DOHH2 (cell line): Measurements from ENCODE around the gene FXYD4.
"Not testable (repeated sequence)": the region's sequence is repeated elsewhere in the genome, so short reads cannot be mapped to it uniquely, and the experiment has no call there.

ENCODE experiments used
- H3F3A ChIP-seq: fragments of 200-600 bp; sonication (generic), shearing (Covaris generic); 2 replicates; pipeline ENCODE4 v1.6.0; 2016; ENCODE audit warnings: antibody characterized with exemption, mild to moderate bottlenecking; ENCODE audit not compliant: control insufficient read depth, insufficient read depth
- H3K27ac ChIP-seq: fragments of 200-600 bp; sonication (generic); 2 replicates; pipeline ENCODE4 v1.5.1; 2014; ENCODE audit warnings: low read depth, mild to moderate bottlenecking, low read length, moderate library complexity
- H3K27me3 ChIP-seq: fragments of 200-600 bp; sonication (generic); 2 replicates; pipeline ENCODE4 v1.6.1; 2014; ENCODE audit warnings: mild to moderate bottlenecking, low read length, mixed read lengths; ENCODE audit not compliant: control insufficient read depth
- H3K36me3 ChIP-seq: fragments of 200-600 bp; sonication (generic); 2 replicates; pipeline ENCODE4 v1.6.1; 2014; ENCODE audit warnings: mild to moderate bottlenecking, low read length, moderate library complexity, mixed read lengths; ENCODE audit not compliant: control insufficient read depth
- H3K4me1 ChIP-seq: fragments of 200-600 bp; sonication (generic); 2 replicates; pipeline ENCODE4 v1.6.1; 2014; ENCODE audit warnings: mild to moderate bottlenecking, low read length, mixed read lengths; ENCODE audit not compliant: control insufficient read depth
- H3K4me2 ChIP-seq: fragments of 200-600 bp; sonication (generic); 2 replicates; pipeline ENCODE4 v1.6.0; 2014; ENCODE audit warnings: mild to moderate bottlenecking, low read length, moderate library complexity
- H3K4me3 ChIP-seq: fragments of 200-600 bp; sonication (generic); 2 replicates; pipeline ENCODE4 v1.5.1; 2014; ENCODE audit warnings: mild to moderate bottlenecking, low read length, mixed read lengths
- H3K79me2 ChIP-seq: fragments of 200-600 bp; sonication (generic); 2 replicates; pipeline ENCODE4 v1.6.1; 2014; ENCODE audit warnings: mild to moderate bottlenecking, low read length, mixed read lengths; ENCODE audit not compliant: control insufficient read depth
- H3K9me2 ChIP-seq: fragments of 200-600 bp; sonication (generic); replicated peaks from 2 replicates; pipeline ENCODE4 v1.6.1; 2014; ENCODE audit warnings: mild to moderate bottlenecking, low read length, mixed read lengths; ENCODE audit not compliant: control insufficient read depth
- H3K9me3 ChIP-seq: fragments of 200-600 bp; sonication (generic); 2 replicates; pipeline ENCODE4 v1.6.1; 2014; ENCODE audit warnings: antibody characterized with exemption, low read length, mixed read lengths; ENCODE audit not compliant: control insufficient read depth, insufficient read depth
- H4K20me1 ChIP-seq: fragments of 200-600 bp; sonication (generic); 2 replicates; pipeline ENCODE4 v1.6.0; 2014; ENCODE audit warnings: low read depth, mild to moderate bottlenecking, antibody characterized with exemption, low read length, moderate library complexity; ENCODE audit not compliant: control insufficient read depth, insufficient read depth
- CTCF ChIP-seq: fragments of 200-600 bp; sonication (generic); IDR thresholded peaks from one replicate; pipeline ENCODE4 v1.5.1; 2014; ENCODE audit warnings: antibody characterized with exemption, mild to moderate bottlenecking, low read depth, low read length; ENCODE audit not compliant: poor library complexity, severe bottlenecking
- EZH2phosphoT487 ChIP-seq: fragments of 200-600 bp; sonication (generic); IDR thresholded peaks from 2 replicates; pipeline ENCODE4 v1.6.1; 2017; ENCODE audit warnings: borderline replicate concordance, mild to moderate bottlenecking, antibody characterized with exemption, low read length, moderate library complexity, mixed read lengths

The FXYD4 gene

GRCh38 chr10:43333653-43334052, 37.8 kb upstream of the FXYD4 start:
- H4K20me1 ChIP-seq: no peaks in the 10 kb centered on the region
- no peaks in the 10 kb centered on the region for H3K9me2 ChIP-seq
- H3F3A ChIP-seq: no peaks in the 10 kb centered on the region
- no peaks in the 10 kb centered on the region for H3K9me3 ChIP-seq
- H3K36me3 ChIP-seq: no peaks in the 10 kb centered on the region
- TF ChIP-seq CTCF (no peak), EZH2phosphoT487 (no peak)
- no peak overlapping the region for H3K4me3 ChIP-seq
- no peaks in the 10 kb centered on the region for H3K79me2 ChIP-seq
- no peaks in the 10 kb centered on the region for H3K27me3 ChIP-seq
- no peak overlapping the region for H3K4me2 ChIP-seq
- H3K4me1 ChIP-seq: no peaks in the 10 kb centered on the region
- no peak overlapping the region for H3K27ac ChIP-seq

GRCh38 chr10:43336061-43336460, 35.4 kb upstream of the FXYD4 start:
- Histone ChIP-seq H3K4me2 (no peak overlapping the region), H3K36me3 (no peaks in the 10 kb centered on the region), H3K9me3 (no peaks in the 10 kb centered on the region), H3K27me3 (no peaks in the 10 kb centered on the region), H4K20me1 (no peaks in the 10 kb centered on the region), H3K4me1 (no peaks in the 10 kb centered on the region), H3F3A (no peaks in the 10 kb centered on the region), H3K27ac (no peak overlapping the region), H3K4me3 (no peak overlapping the region), H3K9me2 (no peaks in the 10 kb centered on the region), H3K79me2 (no peaks in the 10 kb centered on the region)
- no peak for TF ChIP-seq CTCF
- TF ChIP-seq EZH2phosphoT487: no peak

- Histone ChIP-seq H3K4me1 (no peaks in the 10 kb centered on the region), H3K79me2 (no peaks in the 10 kb centered on the region), H3K9me3 (no peaks in the 10 kb centered on the region), H3F3A (no peaks in the 10 kb centered on the region), H3K9me2 (no peaks in the 10 kb centered on the region), H4K20me1 (no peaks in the 10 kb centered on the region), H3K27me3 (no peaks in the 10 kb centered on the region), H3K27ac (no peak overlapping the region), H3K4me3 (no peak overlapping the region), H3K36me3 (no peaks in the 10 kb centered on the region), H3K4me2 (no peak overlapping the region)
- TF ChIP-seq EZH2phosphoT487 (no peak), CTCF (no peak)
Measured at GRCh38 chr10:43336641-43337318, 34.7 kb upstream of the FXYD4 start.

GRCh38 chr10:43337536-43337935, 33.9 kb upstream of the FXYD4 start:
- H3K27ac ChIP-seq, H3K79me2 ChIP-seq, H4K20me1 ChIP-seq, H3K27me3 ChIP-seq, H3K4me1 ChIP-seq, H3K36me3 ChIP-seq, H3K4me2 ChIP-seq, H3K9me2 ChIP-seq, H3K9me3 ChIP-seq, H3K4me3 ChIP-seq, H3F3A ChIP-seq: not testable (repeated sequence)
